ENCODE measurements around the gene DLEC1.

Gene DLEC1

GRCh38 chr3:38039101-38039898, at the start of gene DLEC1:
Gene DLEC1, plus strand, starts transcription at chr3:38039208. Its CDS starts 18 bp downstream, at chr3:38039226.
- in situ Hi-C loops (cut with HindIII; ENCODE audit: low pct_unique_long_range_greater_than_20kb, low sequenced_read_pairs), result no loop called here
- DNase-seq (ENCODE audit: low read depth in 1 of 2, low spot score in 1 of 2), result no peak
- TF ChIP-seq JUND (IDR thresholded peaks at IDR 0.05; ENCODE audit: low read depth), result no peak

GRCh38 chr3:37989821-37990480, 49.1 kb upstream of the DLEC1 start:
- no peak for TF ChIP-seq JUND (IDR thresholded peaks at IDR 0.05; ENCODE audit: low read depth)
- in situ Hi-C loops (cut with HindIII; ENCODE audit: low pct_unique_long_range_greater_than_20kb, low sequenced_read_pairs), result no loop called here

GRCh38 chr3:37990527-37990926, 48.5 kb upstream of the DLEC1 start, which contains the start of gene VILL:
Gene VILL, plus strand, starts transcription at chr3:37990786. Its CDS starts 2,887 bp downstream, at chr3:37993673.
- DNase-seq (ENCODE audit: low read depth in 1 of 2, low spot score in 1 of 2), result no peak
- TF ChIP-seq JUND (IDR thresholded peaks at IDR 0.05; ENCODE audit: low read depth), result no peak
- in situ Hi-C loops (cut with HindIII; ENCODE audit: low pct_unique_long_range_greater_than_20kb, low sequenced_read_pairs), result no loop called here

More at GRCh38 chr3:37989821-37990480, 49.1 kb upstream of the DLEC1 start:
- no peak for DNase-seq (ENCODE audit: low read depth in 1 of 2, low spot score in 1 of 2)

- in situ Hi-C loops (cut with HindIII; ENCODE audit: low pct_unique_long_range_greater_than_20kb, low sequenced_read_pairs), result no loop called here
- no peak for DNase-seq (ENCODE audit: low read depth in 1 of 2, low spot score in 1 of 2)
- no peak for TF ChIP-seq JUND (IDR thresholded peaks at IDR 0.05; ENCODE audit: low read depth)
These were observed 47.9 kb upstream of the DLEC1 start for GRCh38 chr3:37991109-37991508.

- no peak for TF ChIP-seq JUND (IDR thresholded peaks at IDR 0.05; ENCODE audit: low read depth)
- in situ Hi-C loops (cut with HindIII; ENCODE audit: low pct_unique_long_range_greater_than_20kb, low sequenced_read_pairs), result no loop called here
- no peak for DNase-seq (ENCODE audit: low read depth in 1 of 2, low spot score in 1 of 2)
These were observed 47.2 kb upstream of the DLEC1 start for GRCh38 chr3:37991823-37992222.

GRCh38 chr3:37992271-37993066, 46.5 kb upstream of the DLEC1 start:
- TF ChIP-seq JUND (IDR thresholded peaks at IDR 0.05; ENCODE audit: low read depth), result no peak
- in situ Hi-C loops (cut with HindIII; ENCODE audit: low pct_unique_long_range_greater_than_20kb, low sequenced_read_pairs), result no loop called here
- DNase-seq (ENCODE audit: low read depth in 1 of 2, low spot score in 1 of 2), result no peak

- in situ Hi-C loops (cut with HindIII; ENCODE audit: low pct_unique_long_range_greater_than_20kb, low sequenced_read_pairs), result no loop called here
- TF ChIP-seq JUND (IDR thresholded peaks at IDR 0.05; ENCODE audit: low read depth), result no peak
- DNase-seq (ENCODE audit: low read depth in 1 of 2, low spot score in 1 of 2), result peak in 1 of 2 experiments; percentile 37
These were observed 45.9 kb upstream of the DLEC1 start for GRCh38 chr3:37993067-37993455.

GRCh38 chr3:37993460-37993819, 45.6 kb upstream of the DLEC1 start:
- DNase-seq (ENCODE audit: low read depth in 1 of 2, low spot score in 1 of 2), result no peak
- TF ChIP-seq JUND (IDR thresholded peaks at IDR 0.05; ENCODE audit: low read depth), result no peak
- in situ Hi-C loops (cut with HindIII; ENCODE audit: low pct_unique_long_range_greater_than_20kb, low sequenced_read_pairs), result no loop called here

- no peak for DNase-seq (ENCODE audit: low read depth in 1 of 2, low spot score in 1 of 2)
- in situ Hi-C loops (cut with HindIII; ENCODE audit: low pct_unique_long_range_greater_than_20kb, low sequenced_read_pairs), result no loop called here
These were observed 45.0 kb upstream of the DLEC1 start for GRCh38 chr3:37993820-37994638.

GRCh38 chr3:37994639-37994972, 44.4 kb upstream of the DLEC1 start:
- DNase-seq (ENCODE audit: low read depth in 1 of 2, low spot score in 1 of 2), result no peak
- in situ Hi-C loops (cut with HindIII; ENCODE audit: low pct_unique_long_range_greater_than_20kb, low sequenced_read_pairs), result no loop called here

More at GRCh38 chr3:37993820-37994638, 45.0 kb upstream of the DLEC1 start:
- TF ChIP-seq JUND (IDR thresholded peaks at IDR 0.05; ENCODE audit: low read depth), result no peak

GRCh38 chr3:37995652-37996641, 43.1 kb upstream of the DLEC1 start:
- no peak for DNase-seq (ENCODE audit: low read depth in 1 of 2, low spot score in 1 of 2)
- TF ChIP-seq JUND (IDR thresholded peaks at IDR 0.05; ENCODE audit: low read depth), result no peak
- in situ Hi-C loops (cut with HindIII; ENCODE audit: low pct_unique_long_range_greater_than_20kb, low sequenced_read_pairs), result no loop called here

More at GRCh38 chr3:37994639-37994972, 44.4 kb upstream of the DLEC1 start:
- no peak for TF ChIP-seq JUND (IDR thresholded peaks at IDR 0.05; ENCODE audit: low read depth)

Measured in T47D (cell line).